GM12801 (cell line): ENCODE results near the gene MYH7B.

ENCODE experiments used
- CTCF ChIP-seq: IDR thresholded peaks from one replicate; pipeline ENCODE4 v1.5.1; 2011; ENCODE audit warnings: control low read depth; ENCODE audit not compliant: insufficient read length; ENCODE audit errors: extremely low read depth

MYH7B gene

GRCh38 chr20:34955231-34956040 is at the start of gene MYH7B, which contains the start of gene GSS:
TSS of gene MYH7B (plus strand) at chr20:34955868. CDS start at chr20:34978006, 22,138 bp downstream.
TSS of gene GSS (minus strand) at chr20:34955806. CDS start at chr20:34951852, 3,954 bp downstream.
- TF ChIP-seq CTCF: no peak

- no peak for TF ChIP-seq CTCF
Measured at GRCh38 chr20:34907616-34908469, 47.8 kb upstream of the MYH7B start.

- TF ChIP-seq CTCF: no peak
Measured at GRCh38 chr20:34915131-34915530, 40.5 kb upstream of the MYH7B start.

- no peak for TF ChIP-seq CTCF
Measured at GRCh38 chr20:34915749-34916455, 39.8 kb upstream of the MYH7B start.

- TF ChIP-seq CTCF: no peak
Measured at GRCh38 chr20:34916774-34917354, 38.8 kb upstream of the MYH7B start.

- TF ChIP-seq CTCF: no peak
Measured at GRCh38 chr20:34920055-34920454, 35.6 kb upstream of the MYH7B start.
